ENCODE measurements around the gene IL34.

Gene IL34

DNA sequence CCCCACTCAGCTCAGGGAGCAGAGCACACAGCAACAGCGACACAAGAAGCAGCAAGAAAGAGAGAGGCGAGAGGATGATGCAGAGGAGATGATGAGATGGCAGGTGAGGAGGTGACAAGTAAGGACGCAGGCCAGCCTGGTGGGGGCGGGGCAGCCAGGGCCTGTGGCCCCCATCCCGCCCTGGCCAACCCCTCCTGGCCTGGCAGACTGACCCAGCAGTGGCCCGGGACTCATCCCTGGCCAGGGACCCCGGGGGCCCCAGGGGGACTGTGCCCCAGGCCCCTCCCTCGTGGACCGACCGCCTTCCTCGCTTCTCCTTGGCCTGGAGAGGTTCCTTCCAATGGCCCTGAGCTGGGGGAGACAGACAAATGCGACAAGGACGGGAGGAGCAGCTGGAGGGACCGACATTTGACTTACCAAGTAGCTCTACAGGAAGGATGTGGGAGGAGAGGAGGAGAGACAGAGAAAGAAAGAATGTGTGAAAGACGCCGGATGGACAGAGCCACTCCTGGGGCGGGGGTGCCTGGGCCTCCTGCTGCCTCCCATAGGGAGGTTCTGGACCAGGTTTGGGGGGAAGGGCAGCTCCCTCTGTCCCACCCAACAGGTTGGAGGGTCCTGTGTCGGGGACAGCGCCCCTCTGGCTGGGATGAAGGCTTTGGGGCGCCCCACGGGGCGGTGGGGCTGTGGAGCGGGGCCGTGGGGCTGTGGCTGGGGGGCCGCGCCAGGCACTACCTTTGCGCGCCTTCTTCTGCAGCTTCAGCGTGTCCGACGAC lies 32.7 kb downstream of the IL34 start:
- DNase-seq = no peak

DNA sequence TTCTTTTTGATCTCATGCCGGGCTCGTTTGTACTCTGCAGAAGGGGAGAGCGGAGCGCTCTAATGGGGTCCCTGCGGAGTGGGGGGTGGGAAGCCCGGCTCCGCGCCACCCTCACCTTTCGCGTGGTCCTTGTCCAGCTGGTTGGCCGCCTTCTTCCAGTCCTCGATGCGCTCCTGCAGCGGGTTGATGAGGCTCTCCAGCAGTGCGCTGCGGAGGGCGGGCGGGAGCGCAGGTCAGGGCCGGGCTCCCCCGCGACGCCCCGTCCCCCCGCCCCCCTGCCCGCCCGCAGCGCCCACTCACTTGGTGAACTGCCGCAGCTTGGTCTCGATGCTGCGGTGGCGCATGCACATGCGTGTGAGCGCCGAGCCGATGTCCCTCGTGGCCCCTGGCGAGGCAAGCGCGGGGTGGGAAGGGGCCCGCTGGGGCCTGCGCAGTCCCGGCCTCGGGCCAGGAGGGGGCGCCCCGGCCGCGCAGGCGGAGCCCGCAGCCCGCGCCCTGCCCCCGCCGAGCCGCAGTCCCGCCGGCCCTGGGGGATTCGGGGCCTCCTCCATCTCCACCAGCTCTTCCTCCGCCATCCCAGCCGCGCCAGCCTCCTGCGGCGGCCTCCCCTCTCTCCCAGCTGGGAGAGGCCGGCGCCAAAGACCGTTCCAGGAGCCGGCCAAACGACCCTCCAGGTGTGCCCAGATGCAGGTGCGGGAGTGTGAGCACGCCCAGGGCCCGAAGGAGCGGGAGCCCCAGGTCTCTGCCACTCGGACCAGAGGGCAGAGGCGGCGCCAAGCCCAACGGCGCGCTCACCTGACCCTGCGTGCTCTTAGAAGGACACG lies 33.5 kb downstream of the IL34 start:
- DNase-seq = peak in 1 of 2 donors; percentile 25

- no peak for DNase-seq
These were observed 34.4 kb downstream of the IL34 start for GRCh38 chr16:70680495-70681381.

DNA sequence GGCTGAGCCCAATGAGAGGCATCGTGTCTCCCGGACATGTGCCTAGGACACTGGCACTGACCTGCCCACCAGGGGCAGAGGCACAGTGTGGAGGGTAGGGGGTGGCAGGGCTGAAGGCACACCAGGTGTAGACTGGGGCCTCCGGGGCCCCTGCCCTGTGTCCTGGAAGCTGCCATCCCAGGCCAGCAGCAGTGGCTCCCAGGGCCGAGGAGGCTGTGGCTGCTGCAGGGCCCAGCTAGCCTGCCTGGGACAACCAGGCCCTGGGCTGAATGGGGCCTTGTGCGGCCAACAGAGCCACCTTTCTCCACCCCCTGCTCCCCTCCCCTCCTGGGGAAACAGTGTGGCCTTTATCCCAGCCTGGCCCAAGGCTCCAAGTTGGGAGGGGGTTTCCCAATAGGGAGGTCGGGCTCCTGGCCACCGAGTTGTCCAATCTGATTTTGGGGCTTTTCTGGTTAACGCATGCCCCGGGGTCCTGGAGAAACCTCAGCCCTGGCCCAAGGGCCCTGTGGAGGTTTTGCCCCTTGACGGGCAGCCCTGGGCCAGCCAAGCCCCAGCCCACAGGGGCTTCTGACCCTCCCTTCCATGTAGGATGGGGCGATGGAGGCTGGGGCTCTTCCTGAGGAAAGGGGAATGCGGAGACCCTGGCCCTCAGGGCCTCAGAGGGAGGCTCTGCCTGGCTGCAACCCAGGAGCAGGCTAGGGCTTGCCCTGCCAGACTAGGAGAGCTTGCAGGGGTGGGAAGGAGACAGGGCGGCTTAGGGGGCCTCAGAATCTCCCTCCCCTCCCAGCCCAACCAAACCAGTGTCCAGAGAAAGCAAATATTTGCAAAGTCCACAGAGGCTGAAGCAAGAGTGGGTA lies 35.3 kb downstream of the IL34 start:
- DNase-seq = no peak

DNA sequence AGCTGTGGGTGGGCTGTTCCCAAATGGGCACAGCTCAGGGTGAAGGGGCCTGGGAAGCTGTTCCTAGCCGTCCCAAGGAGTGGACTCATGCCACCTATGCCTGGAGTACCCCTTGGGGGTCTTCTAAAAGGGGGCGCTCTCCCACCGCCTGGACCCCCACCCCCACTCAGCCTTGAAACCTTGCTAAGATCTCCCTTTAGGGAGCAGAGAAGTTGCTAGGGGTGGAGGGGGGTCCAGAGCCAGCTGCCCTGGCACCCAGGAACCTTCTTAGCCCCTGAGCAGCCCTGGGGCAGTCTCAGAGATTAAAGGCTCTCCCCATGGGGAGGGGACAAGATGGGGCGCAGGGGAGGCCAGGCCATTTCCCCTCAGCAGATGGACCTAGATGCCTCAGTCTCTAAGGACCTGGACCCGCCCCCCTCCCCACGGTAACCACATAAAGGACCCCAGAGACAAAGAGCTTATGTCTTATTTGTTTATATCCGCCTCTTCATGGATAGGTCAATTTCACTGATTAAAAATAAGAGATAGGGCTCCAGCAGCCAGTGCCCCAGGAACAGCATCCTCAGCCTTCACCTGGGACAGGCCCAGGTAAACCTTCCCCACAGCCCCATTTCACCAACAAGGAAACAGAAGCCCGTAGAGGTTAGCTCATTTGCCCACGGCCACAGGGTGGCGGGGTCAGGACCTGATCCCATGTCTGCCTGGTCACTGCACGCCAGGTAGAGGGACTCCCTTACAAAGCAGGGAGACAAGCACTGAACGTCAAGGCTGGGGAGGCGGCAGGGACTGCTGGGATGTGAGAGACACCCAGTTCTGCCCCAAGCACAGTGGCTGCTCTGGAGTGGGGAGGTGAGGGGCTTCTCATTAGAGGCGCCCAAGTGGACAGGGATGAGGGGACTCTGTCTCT lies 36.1 kb downstream of the IL34 start:
- no peak for DNase-seq

DNA sequence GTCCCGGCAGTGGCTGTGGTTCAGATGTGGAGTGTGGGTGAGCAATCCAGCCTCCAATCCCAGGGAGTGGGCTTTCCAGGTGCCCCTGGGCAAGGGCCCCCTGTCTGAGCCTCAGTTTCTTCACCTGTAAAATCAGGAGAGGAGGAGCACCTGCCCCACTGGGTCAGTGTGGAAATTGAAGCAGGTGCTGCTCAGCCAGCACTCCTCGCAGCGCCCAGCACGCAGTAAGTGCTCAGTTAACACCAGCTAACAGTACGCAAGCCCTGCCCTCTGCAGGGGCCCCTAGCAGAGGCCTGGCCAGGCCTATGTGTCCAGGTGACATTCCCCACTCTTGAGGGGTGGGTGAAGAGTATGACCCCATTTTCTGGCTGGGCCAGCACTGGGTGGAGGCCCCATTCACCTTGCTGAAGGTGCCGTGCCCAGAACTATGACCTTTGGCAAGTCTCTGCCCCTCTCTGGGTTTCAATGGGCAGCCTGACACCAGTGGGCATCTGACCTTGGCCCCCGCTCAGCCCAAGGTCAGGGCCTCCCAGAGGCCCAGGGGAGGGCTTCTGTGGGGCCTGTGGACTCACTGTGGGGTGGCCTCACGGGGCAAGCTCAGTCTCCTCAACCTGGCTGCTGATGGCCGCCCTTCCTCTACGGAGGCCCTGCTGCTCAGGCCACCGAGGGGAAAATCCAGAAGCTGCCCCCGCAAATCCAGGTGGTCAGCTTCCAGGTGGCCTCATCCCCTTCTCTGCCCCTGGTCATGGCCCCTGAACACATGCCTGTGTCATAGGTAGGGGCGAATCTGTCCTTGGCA lies 37.0 kb downstream of the IL34 start:
- DNase-seq = no peak

- no peak for DNase-seq
These were observed 38.0 kb downstream of the IL34 start for GRCh38 chr16:70684146-70685060.

DNA sequence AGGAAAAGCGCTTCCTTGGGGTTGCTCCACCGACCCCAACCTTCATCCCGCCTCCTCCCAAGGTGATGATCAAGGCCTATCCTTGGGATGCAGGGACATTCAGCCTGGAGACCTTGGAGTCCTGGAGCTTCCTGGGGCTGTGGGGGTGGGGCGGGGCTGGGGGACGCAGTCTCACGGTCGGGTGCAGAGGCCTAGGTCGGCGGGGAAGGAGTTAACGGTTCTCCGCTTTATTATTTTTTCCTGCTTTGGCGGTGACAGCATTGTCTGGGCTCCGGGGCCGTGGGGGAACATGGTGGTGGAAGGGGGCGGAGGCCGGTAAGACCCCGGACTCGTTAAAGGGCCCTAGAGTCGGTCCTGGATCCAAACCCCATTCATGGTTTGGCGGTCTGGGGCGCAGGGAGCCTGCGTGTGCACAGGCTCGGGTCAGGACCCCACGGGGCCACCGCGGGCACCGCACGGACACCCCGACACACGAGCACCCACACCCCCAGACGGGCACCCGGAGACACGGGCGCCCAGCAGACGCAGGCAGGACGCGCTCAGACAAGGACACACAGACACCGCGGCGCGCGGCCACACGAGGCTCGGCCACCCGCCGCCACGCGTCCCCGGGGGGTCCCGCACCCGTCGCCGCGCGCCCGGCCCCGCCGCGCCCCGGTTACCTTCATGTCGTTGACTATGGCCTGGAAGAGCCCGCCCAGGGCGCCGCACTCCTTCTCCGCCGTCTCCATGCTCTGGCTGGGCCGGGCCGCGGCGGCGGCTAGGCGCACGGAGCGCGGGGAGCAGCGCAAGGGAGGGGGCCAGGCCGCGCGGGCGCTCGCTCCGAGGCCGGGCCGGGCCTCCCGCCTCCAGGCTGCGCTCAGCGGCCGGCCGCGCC lies 38.9 kb downstream of the IL34 start:
- no peak for DNase-seq

DNA sequence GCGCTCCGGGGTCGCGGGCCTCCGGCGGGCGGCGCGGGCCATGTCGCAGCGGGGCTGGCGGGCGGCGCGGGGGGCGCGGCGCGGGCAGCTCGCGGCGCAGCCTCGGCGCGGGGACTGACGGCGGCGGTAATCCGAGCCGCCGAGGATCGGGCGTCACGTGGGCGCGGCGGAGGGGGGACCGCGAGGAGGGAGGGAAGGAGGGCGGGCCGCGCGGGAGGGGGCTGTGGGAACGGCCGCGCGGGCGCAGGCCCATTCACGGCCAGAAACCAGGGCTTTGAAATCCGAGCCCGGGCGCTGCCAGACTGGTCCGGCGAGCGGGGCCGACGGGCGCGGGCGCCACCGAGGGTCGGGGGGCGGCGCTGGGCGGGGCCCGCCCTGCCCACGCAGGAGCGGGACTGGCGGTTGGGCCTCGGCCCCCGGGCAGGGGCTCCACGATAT lies 39.6 kb downstream of the IL34 start, which contains the start of gene MTSS2:
MTSS2 (minus strand) TSS at position 116 of the 438 bp plus-strand sequence. CDS start 262 bp downstream, outside the sequence.
- no peak for DNase-seq

- no peak for DNase-seq
These were observed 40.2 kb downstream of the IL34 start for GRCh38 chr16:70686376-70687101.

- DNase-seq = no peak
These were observed 40.7 kb downstream of the IL34 start for GRCh38 chr16:70687102-70687511.

DNA sequence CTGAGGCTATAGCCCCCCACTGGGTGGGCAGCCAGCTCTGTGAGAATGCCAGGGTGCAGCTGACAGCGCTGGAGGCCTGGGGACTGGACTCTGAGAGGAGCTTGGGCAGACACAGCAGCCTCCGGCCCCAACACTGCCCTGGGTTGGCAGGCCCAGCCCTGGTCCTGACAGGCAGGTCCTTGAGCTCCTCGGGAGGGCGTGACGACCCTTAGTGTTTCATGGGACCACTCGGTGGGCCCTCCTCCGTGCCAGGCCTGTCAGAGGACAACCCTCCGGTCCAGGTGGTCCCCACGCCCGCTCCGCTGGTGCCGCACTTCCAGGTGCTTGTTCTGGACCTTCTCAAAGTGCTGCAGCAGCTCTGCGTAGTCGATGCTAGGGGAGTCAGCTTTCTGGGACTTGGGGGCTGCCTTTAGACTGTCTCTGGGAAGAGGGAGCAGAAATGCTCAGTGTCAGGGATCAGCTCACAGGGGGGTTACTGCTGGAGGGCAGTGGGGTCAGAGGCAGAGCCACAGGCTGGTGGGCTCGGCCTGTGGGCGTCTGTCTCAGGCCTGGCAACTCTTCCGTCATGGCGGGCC lies 41.4 kb downstream of the IL34 start:
- DNase-seq = no peak

DNA sequence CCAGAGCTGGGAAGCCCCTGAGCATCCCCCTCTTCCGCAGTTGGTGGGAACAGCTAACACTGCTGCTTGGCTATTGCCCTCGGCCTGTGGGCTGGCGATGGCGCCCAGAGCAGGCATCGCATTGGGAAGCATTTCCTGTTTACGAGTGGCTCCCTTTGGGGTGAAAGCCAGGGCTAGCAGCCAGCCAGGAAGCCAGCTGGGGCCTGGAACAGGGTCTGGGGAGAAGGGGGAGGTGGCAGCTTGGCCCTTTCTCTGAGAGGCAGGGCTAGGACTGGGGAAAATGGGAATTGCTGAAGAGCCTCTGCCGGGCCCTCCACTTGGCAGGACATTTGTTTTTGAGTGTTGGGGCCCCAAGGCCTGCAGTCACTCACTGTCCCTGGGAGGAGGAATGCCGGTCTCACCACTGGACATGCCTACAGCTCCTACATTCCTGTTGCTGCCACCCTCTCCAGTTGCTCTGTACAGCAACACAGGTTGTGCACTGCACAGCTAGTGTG lies 41.9 kb downstream of the IL34 start:
- DNase-seq = no peak

DNA sequence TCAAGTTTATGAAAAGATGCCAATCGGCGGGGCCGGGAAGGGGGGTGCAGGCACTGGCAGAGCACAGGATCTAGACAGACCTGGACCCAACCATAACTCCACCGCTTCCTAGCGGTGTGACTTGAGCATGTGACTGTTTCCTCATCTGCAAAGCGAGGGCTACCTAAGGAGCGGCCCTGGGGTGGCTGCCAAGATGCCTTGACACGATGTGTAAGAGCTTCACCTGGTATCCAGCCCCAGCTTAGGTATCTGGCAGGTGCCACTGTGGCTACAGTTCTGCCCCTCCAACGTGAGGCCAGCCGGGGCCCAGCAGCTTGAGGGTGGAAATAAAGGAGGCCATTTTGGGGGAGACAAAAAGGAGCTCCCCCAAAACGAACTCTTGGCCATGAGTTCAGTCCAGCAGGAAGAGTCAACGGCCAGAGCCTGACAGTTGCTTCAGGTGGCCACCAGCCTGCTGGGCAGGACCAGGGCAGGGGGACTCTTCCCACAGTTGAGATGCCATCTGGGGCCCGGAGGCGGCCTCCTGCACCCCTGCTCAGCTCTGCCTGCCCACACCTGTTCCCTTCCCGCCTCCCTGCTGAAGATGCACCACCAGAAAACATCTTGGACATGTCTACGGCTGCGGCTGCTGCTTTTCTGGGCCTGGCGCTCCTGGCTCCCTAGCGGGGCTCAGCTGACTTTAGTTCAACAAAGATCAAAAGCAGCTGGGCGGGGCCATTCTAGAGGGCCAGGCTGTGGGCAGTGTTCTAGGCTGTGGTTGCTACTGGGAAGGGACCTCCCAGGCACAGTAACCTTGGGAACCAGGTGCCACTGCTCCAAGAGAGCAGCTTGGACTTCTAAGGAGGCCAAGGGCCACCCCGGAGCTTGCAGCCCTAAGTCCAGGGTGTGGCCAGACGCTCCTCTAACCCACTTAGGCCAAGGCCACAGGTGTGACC lies 42.9 kb downstream of the IL34 start:
- no peak for DNase-seq
